MCF 10A (cell line): ENCODE data around the gene KCNN2. TPM values are rescaled to one million over a fixed set of nuclear protein-coding genes. Genes with fewer than 3 reads are reported as not detected.

Experiments used
- BruUV-seq: library from RNA; stranded (reverse); fragments of 400-500 nt; replicated peaks from 2 replicates; lab custom pipeline; 2021; lab: Mats Ljungman, UMichigan
- CTCF ChIA-PET: fragments of 300-600 bp; sonication (Branson Sonifier 250); formaldehyde crosslinking; extraction: SDS; loops from one replicate; lab custom pipeline; 2021; ENCODE audit warnings: antibody characterized with exemption, inconsistent platforms; lab: Yijun Ruan, JAX
- POLR2A ChIA-PET: fragments of 300-600, 350-650 bp; sonication (Branson Sonifier 250); formaldehyde crosslinking; extraction: SDS; loops from one replicate; lab custom pipeline; 2020; ENCODE audit warnings: antibody characterized with exemption, inconsistent platforms; lab: Yijun Ruan, JAX
- DNase-seq: peaks from one replicate; pipeline ENCODE4 v3.0.0-alpha.2; 2018; ENCODE audit not compliant: unreplicated experiment
- H3K27ac Mint-ChIP-seq: one replicate; pipeline ENCODE4 v1.8.0; 2022; ENCODE audit warnings: mild to moderate bottlenecking, low read depth, mixed read lengths; ENCODE audit not compliant: unreplicated experiment
- H3K27me3 Mint-ChIP-seq: one replicate; pipeline ENCODE4 v1.8.0; 2022; ENCODE audit warnings: mixed read lengths; ENCODE audit not compliant: insufficient read depth, unreplicated experiment
- H3K36me3 Mint-ChIP-seq: one replicate; pipeline ENCODE4 v1.8.0; 2022; ENCODE audit warnings: mild to moderate bottlenecking, moderate library complexity, mixed read lengths; ENCODE audit not compliant: insufficient read depth, unreplicated experiment
- H3K4me1 Mint-ChIP-seq: one replicate; pipeline ENCODE4 v1.8.0; 2022; ENCODE audit warnings: mixed read lengths; ENCODE audit not compliant: insufficient read depth, unreplicated experiment
- H3K4me3 Mint-ChIP-seq: one replicate; pipeline ENCODE4 v1.8.0; 2022; ENCODE audit warnings: mild to moderate bottlenecking, moderate library complexity, mixed read lengths; ENCODE audit not compliant: unreplicated experiment
- H3K9me3 Mint-ChIP-seq: one replicate; pipeline ENCODE4 v1.8.0; 2022; ENCODE audit warnings: mixed read lengths; ENCODE audit not compliant: unreplicated experiment
- intact Hi-C: fragments of 100-400 bp; cut with micrococcal nuclease; formaldehyde crosslinking; loops from 2 replicates; pipeline ENCODE4 v1.14.1; 2022
- total RNA-seq: library from RNA; stranded (reverse); gene quantifications from 2 replicates; pipeline ENCODE4 v1.2.3, GENCODE V29; 2022
- TF ChIP-seq, protein P1 (sequence below): fragments of 200-600 bp; IDR thresholded peaks from one replicate; pipeline ENCODE4 v1.8.0; 2022; ENCODE audit warnings: antibody characterized with exemption, mild to moderate bottlenecking; ENCODE audit not compliant: unreplicated experiment

The KCNN2 gene
- total RNA-seq, 1 experiment from 2014 or later, result not detected

DNA sequence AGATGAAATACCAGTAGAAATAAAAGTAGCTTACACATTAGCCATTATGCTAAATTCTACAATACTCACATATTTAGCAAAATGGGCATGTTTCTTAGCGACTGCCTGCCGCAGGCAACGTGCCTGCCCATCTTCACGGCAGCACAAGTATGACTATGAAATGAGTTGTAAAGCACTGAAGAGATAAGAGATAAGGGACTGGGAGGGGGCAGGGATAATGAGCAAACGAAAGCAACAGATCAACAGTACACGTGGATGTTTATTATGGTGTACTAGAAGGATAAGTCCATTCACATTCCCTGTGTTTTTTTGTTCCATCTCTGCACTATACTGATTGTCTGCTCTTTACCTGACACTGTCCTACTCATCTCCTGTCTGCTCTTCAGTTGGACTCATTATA lies 44.1 kb upstream of the KCNN2 start:
- CTCF ChIA-PET, result interaction anchor here (0.6 kb wide), 1 partner anchor 411 kb away, joined by 3 read pairs; no protein-coding TSS in a partner anchor
- DNase-seq, result no peak
- BruUV-seq, result no TSS peak

DNA sequence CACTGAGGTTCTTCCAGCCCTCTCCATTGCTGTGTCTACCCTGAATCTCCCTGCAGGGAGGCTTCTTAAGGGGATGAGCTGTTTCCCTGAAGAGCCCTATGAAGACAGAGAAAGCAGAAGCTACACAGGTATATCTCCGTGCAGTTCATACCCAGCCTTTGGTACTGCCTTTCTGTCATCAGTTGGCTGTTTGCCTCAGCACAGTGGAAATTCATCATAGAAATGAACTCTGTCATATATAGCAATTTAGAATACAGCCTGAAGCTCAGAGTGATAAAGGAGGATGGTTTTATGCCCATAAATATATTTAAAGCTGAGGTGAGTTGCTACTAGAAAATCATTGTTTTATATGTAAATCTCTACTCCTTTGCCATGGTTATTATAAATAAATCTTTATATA lies 42.6 kb upstream of the KCNN2 start:
- intact Hi-C loops, result no loop called here
- no TSS peak for BruUV-seq
- Mint-ChIP-seq H3K9me3 (no peaks in the 10 kb centered on the region), H3K27ac (no peak overlapping the region), H3K27me3 (peaks cover 35% of the 10 kb centered on the region), H3K4me3 (no peak overlapping the region), H3K4me1 (no peaks in the 10 kb centered on the region), H3K36me3 (no peaks in the 10 kb centered on the region)
- ChIA-PET POLR2A (no interaction called here), CTCF (no interaction called here)
- TF ChIP-seq, protein P1, sequence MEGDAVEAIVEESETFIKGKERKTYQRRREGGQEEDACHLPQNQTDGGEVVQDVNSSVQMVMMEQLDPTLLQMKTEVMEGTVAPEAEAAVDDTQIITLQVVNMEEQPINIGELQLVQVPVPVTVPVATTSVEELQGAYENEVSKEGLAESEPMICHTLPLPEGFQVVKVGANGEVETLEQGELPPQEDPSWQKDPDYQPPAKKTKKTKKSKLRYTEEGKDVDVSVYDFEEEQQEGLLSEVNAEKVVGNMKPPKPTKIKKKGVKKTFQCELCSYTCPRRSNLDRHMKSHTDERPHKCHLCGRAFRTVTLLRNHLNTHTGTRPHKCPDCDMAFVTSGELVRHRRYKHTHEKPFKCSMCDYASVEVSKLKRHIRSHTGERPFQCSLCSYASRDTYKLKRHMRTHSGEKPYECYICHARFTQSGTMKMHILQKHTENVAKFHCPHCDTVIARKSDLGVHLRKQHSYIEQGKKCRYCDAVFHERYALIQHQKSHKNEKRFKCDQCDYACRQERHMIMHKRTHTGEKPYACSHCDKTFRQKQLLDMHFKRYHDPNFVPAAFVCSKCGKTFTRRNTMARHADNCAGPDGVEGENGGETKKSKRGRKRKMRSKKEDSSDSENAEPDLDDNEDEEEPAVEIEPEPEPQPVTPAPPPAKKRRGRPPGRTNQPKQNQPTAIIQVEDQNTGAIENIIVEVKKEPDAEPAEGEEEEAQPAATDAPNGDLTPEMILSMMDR, result no peak
- no peak for DNase-seq

More for the DNA sequence above, 44.1 kb upstream of the KCNN2 start:
- Mint-ChIP-seq H3K9me3 (no peaks in the 10 kb centered on the region), H3K4me3 (no peak overlapping the region), H3K27ac (no peak overlapping the region), H3K27me3 (peaks cover 49% of the 10 kb centered on the region), H3K36me3 (no peaks in the 10 kb centered on the region), H3K4me1 (no peaks in the 10 kb centered on the region)
- POLR2A ChIA-PET, result no interaction called here
- TF ChIP-seq, protein P1, result no peak
- intact Hi-C loops, result no loop called here

DNA sequence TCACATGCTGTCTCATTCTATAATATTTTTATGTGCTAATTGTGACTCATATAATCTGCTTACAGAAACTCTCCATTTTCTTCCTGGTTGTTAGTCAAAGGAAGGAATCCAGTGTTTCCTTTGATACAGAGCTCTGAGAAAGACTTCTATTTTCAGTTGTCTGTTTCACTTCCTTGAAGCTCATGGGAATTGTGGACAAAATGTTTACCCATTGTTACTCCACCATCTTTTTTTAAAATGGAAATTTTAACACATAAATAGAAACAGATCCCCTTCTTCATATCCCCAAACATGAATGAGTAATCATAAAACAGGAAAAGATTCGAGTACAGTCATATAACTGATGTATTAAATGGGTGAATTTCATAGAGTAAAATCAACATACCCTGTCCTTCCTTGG lies 42.0 kb upstream of the KCNN2 start:
- POLR2A ChIA-PET, result no interaction called here

DNA sequence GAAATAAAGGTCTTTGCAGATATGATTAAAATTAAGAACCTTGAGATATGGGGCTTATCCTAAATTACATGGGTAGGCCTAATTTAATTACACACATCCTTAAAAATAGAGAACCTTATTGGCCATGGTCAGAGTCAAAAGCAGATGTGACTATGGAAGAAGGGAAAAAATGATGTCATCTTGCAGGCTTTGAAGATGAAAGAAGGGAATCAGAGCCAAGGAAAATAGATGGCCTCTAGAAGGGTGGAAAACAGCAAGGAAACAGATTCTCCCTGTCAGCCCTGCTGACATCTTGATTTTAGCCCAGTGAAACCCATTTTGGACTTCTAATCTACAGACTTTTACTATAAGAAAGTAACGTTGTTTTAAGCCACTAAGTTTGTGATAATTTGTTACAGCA lies 37.6 kb upstream of the KCNN2 start:
- TF ChIP-seq, protein P1, result no peak
- Mint-ChIP-seq H3K27me3 (peaks cover 32% of the 10 kb centered on the region), H3K4me3 (no peak overlapping the region), H3K36me3 (no peaks in the 10 kb centered on the region), H3K27ac (no peak overlapping the region), H3K4me1 (no peaks in the 10 kb centered on the region), H3K9me3 (no peaks in the 10 kb centered on the region)
- intact Hi-C loops, result no loop called here
- BruUV-seq, result no TSS peak
- CTCF ChIA-PET, result no interaction called here
- POLR2A ChIA-PET, result no interaction called here
- DNase-seq, result no peak

More for the DNA sequence above, 42.0 kb upstream of the KCNN2 start:
- Mint-ChIP-seq H3K9me3 (no peaks in the 10 kb centered on the region), H3K4me3 (no peak overlapping the region), H3K27me3 (peaks cover 35% of the 10 kb centered on the region), H3K27ac (no peak overlapping the region), H3K4me1 (no peaks in the 10 kb centered on the region), H3K36me3 (no peaks in the 10 kb centered on the region)
- CTCF ChIA-PET, result interaction anchor here (0.7 kb wide), 1 partner anchor 13 kb away, joined by 3 read pairs; no protein-coding TSS in a partner anchor
- intact Hi-C loops, result no loop called here
- BruUV-seq, result no TSS peak
- DNase-seq, result no peak
- TF ChIP-seq, protein P1, result no peak
